HG03045 (cell line): Measurements from ENCODE around the gene STK38L.

Experiments used
- ATAC-seq: cut with Tn5 transposase; IDR thresholded peaks from one replicate; pipeline ENCODE4 v1.9.1; 2021; ENCODE audit warnings: mild to moderate bottlenecking, moderate library complexity; ENCODE audit not compliant: unreplicated experiment

Gene STK38L

DNA sequence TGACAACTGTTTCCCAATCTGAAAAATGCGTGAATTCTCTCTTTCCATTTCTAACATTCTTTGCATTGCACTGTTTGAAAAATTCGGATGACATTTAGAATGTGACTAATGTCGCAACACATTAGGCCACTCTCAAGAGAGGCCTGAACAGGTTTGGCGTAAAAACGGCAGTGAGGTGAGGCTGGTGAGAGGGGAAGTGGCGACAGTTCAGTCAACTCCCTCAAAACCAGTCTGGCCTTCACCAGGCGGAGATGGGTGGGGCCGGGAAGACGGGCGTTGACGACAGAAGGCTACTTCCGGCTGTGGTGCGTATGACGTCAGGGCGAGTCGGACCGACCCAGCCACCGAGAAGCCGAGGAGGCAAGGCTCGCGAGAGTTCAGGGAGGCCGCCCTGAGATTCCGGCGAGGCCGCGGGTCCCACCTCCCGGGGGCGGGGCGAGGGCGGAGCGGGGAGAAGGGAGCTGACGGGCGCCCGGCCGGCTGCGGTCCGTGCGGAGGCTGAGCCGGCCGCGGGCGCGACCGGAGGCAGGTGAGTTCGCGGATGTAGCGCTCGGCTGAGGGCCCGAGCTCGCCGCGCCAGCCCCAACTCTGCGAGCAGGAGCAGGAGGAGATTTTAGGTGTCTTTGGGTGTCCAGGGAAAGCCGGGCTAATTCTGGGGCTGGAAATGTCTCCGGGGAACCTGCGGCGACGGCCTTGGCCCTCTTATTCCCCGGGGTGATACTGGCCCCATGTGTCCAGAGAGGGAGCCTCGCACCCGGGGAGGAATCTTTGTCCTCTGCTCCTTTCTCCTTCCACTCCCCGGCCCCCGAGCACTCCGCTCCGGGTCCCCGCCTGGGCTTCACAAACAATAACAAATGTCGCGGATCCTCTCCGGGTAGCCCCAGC is at the start of gene STK38L:
TSS of gene STK38L (plus strand) at position 483 of the 885 bp plus-strand sequence. CDS start 53,435 bp downstream, outside the sequence.
- ATAC-seq = peak; percentile 93

DNA sequence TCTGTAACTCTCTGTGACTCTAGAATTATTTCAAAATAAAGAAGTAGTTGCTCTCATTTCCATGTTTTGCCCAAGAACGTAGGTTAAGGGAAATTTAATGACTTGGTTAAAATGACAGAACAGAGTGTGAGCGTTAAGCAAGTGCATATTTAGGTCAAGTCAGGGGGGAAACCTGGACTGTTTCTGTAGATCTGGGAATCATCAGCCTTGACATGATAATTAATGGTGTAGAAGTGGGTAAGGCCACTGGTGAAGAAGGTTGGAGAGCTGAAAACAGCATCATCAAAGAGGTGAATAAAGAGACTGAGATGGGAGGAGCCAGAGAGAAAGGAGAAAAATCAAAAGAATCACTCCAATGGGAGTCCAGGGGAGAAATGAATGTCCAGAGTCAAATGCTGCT is 49.4 kb upstream of the STK38L start:
- ATAC-seq = no peak

DNA sequence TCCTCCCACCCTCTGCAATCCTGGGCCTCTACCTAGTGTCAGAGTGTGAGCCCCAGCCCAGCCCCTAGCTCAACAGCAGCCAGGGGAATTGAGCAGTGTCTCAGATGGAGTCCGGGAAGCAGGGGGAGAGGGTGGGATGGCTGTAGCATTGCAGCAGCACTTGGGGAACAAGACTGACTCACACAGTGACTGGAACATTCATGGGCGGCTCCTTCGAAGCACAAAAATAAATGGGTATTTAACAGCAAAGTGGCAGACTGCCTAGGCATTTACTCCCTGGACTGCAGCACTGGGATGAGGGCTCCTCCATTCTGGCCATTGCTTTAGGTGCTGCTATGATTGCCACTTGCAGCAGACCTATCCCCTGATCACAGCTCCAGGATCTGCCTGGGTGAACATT is 46.0 kb upstream of the STK38L start:
- no peak for ATAC-seq

DNA sequence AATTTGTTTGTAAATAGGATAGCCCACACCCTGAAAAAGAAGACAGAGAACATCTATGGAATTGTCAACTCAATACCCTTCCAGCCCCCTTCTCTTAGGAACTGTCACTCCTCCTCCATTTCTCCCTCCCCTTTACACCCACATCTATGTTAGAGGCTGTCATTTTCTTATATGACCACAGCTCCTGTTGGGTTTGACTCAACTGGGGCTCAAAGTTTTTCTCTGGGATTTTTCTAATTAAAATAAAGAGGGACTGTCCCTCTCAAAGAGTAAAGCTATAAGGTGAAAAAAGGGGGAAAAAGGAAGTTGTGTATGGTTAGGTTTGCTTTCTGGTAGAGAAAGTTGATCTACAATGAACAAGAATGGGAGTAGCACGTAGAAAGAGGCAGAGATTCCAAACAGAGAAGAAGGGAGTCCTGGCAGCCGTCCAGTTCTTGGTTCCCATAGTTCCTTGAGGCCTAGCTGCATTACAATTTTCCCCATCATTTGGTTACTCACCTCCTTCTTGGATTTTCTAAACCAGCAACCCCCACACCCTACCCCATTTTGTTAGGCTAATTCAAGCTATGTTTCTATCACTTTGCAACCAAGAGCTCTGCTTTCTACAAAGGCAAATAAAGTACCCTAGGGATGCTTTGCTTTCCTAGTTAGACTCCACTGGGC is 44.3 kb upstream of the STK38L start:
- no peak for ATAC-seq

DNA sequence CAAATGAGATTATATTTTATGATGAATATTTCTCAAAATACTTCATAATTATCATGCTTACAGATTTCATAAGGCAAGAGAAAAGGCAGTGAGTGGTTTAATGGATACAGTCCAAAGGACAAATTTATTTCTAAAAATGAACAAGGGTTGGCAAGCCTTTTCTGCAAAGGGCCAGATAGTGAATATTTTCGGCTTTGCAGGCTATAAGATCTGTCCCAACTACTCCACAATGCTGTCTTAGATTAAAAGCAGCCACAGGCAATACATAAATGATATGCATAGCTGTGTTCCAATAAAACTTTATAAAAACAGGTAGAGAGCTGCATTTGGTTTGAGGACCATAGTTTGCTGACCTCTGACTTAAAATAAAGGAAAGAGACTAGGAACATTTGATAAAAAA is 42.9 kb upstream of the STK38L start:
- ATAC-seq = no peak

DNA sequence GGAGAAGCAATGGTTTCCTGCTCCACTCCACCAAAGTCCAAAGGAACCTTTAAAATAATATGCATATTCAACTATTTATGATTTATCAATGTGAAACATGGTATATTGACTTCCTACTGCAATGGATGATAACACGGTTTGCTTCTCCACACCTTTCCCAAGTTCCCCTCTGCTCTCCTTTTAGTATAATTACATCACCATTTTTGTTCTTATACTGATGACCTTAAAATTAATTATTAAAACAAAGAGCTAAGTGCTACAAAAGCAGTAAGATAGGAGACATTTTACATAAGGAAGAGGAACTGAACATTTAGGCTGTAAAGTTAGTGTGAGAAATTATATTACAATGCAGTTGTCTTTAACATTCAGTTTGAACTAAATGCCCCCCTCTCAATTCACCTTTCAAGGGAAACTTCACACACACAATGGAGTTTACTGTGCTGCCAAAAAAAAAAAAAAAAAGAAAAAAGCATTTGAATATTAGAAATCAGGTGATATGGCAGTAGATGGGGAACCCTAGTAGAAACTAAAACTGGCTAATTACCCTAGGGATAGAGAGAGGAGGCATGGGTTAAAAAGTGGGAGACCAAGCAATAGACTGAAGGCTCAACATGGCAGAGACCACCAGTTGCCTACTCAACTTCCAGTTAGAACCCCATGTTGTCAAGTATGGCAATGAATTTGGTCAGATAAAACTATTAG is 37.1 kb upstream of the STK38L start:
- ATAC-seq = no peak

DNA sequence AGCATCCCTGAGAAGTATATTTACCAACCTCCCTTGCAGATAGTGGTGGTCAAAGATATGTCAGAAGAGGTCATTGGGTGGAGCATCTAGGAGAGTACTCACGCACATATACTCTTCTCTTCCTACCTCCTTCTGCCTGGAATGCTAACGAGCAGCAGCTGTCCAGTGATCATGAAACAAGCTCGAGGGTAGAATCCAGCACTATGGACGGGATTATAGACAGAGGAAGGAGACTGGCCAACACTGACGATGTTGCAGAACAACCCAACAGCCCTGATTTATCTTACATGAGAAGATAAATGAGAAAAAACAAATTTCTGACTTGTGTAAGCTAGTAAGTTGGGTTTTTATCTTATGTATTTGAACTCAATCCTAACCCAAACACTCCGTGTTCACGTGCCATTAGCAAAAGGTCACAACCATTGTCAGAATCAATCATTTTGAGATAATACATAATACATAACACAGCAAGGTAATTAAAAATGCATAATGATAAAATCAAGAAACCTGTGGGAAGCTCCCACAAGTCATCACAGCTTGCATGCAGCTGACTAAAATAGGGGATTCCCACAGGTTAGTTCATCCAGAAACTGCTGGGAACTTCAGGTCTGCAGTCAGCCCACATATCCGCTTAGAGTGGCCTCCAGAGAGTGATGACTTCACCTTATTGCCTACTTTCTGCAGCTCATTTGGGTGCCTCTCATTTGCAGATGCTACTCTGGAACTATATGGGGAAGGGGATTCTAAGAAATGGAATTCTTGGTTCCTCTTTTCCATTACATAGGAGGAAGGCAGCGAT is 36.3 kb upstream of the STK38L start:
- ATAC-seq = peak; percentile 83

DNA sequence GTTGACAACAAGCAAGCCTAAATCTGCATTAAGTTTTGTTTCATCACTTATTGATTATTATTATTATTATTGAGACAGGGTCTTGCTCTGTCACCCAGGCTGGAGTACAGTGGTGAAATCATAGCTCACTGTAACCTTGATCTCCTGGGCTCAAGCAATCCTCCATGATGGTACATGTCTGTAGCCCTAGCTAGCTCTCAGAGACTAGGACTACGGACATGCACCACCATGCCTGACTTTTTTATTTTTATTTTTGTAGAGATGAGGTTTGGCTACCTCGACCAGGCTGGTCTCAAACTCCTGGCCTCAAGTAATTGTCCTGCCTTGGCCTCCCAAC is 35.7 kb upstream of the STK38L start:
- ATAC-seq = peak; percentile 16

DNA sequence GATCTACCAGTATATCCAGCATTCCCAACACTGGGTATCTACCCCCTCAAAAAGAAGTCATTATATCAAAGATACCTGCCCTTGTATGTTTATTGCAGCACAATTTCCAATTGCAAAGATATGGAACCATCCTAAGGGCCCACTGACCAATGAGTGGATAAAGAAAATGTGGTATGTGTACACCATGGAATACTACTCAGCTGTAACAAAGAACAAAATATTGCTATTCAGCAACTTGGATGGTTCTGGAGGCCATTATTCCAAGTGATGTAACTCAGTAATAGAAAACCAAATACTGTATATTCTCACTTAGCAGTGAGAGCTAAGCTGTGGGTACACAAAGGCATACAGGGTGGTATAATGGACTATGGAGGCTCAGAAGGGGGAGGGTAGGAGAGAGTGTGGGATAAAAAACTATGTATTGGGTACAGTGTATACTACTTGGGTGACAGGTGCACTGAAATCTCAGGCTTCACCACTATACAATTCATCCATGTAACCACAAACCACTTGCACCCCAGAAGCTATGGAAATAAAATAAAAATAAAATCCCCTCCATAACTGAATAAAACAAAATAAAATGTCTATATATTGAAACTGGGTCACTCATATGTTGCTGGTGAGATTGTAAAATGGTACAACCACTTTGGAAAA is 34.7 kb upstream of the STK38L start:
- ATAC-seq = no peak

DNA sequence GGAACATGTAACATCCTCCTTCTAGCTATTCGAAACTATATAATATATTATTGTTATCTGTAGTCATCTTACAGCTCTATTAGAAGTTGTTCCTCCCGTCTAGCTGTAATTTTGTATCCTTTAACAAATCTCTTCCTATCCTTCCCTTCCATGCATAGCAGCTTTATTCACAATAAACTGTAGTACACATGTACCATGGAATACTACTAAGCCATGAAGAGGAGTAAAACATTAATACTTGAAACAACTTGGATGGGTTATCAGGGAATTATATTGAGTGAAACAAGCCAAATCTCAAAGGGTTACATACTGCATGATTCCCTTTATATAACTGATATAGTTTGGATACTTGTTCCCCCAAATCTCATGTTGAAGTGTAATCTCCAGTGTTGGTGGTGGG is 33.9 kb upstream of the STK38L start:
- ATAC-seq = no peak

DNA sequence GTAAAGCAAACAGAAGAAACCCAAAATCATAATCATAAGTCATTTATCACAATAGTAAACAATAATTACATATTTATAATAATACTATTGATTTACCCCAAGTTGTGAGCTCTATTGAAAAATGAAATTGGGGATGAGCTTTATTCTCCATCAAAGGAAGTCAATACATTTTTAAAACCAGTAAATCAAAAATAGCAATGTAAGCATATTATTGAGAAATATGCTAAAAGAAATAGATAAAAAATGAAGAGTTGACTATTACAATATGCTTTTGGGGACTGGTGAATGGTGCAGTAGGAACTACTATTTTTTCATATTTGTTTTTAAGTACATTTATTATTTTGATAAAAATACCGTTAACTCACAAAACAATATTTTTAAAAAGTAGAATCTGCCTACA is 31.2 kb upstream of the STK38L start:
- ATAC-seq = no peak

DNA sequence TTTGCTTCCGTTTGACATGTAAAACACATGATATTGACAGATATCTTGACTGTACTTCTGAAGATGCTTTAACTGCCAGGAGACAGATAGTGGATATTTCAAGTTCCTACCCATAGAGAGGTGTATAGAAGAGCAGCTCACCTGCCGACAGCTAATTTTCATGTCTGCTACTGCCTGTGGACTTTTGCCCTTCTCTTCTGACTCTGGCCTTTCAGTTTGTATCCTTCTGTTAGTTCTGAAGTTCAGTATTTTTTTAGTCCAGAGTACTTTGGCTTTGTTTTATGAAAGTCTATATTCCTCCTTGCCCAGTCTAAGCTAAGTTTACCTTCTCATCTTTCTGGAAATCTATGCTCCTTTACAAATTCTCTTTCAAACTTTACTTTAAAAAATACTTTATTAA is 30.8 kb upstream of the STK38L start:
- no peak for ATAC-seq

DNA sequence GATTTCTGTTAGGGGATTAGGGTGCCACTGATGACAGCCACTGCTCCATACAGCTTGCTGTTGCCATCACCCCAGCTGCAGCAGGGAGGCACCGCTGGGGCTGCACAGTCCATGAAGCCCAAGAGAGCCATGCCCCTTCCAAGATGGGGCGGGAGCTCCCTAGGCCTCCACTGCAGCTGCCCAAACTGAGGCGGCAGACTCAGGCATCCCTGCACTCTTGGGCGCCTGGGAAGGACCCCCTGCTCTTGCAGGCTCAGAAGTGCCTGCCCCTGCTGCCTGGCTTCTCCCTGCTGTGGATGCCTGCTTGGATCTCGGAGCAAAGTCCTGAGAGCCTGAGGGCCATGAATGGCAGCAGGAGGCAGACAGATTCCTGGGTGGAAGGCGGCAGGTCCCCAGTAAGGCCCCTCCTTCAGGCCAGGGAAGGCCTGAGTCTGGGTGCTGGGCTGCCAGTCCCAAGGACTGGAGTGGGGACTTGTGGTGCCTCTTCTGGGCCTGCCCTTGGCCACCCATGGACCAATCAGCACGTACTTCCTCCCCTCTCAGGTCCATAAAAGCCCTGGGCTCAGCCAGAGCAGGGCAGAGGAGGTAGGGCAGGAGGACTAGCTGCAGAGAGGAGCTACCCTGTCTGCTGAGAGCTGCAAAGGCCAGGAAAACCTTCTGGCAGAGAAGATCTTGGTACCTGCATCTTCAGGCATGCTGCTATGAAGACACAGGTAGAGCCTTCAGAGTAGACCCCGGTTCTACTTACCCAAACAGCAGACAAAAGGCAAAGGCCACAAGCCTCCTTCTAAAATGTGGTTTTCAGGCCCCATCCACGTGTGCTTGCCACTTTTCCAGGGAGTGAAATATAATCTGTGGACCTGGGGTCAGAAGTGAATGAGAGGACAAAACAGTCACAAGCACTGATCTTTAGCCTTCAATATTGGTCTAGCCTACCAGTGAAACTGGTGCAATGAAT is 30.0 kb upstream of the STK38L start:
- ATAC-seq = no peak

DNA sequence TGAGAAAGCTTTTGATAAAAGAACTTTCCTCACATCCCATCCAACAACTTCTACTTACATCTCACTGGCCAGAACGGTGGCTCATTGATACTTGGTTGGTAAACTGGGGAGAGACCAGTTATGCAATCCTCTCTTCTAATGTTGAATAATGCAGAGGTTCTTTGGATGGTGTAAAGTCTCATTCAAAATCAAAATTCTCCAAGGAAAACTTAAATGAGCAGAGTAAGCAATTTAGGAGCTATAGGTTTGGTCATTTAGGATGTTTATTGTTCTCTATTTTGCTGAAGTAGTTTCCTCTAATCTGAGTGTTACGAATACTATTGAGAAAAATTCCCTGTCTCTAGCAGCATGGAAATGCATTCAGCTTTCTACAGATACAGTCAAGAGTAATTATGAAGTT is 26.5 kb upstream of the STK38L start:
- no peak for ATAC-seq

DNA sequence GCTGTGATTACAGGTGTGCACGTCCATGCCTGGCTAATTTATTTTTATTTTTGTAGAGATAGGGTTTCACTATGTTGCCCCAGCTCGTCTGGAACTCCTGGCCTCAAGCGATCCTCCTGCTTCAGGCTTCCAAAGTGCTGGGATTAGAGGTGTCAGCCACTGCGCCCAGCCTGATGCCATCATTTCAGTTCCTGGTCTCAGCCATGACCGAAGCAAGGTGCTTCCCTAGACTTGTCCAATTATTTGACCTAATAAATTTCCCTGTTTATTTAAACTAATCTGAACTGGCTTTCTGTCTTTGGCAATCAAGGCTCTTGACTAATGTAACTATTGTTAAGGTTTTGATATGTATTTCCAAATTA is 24.4 kb upstream of the STK38L start:
- no peak for ATAC-seq

DNA sequence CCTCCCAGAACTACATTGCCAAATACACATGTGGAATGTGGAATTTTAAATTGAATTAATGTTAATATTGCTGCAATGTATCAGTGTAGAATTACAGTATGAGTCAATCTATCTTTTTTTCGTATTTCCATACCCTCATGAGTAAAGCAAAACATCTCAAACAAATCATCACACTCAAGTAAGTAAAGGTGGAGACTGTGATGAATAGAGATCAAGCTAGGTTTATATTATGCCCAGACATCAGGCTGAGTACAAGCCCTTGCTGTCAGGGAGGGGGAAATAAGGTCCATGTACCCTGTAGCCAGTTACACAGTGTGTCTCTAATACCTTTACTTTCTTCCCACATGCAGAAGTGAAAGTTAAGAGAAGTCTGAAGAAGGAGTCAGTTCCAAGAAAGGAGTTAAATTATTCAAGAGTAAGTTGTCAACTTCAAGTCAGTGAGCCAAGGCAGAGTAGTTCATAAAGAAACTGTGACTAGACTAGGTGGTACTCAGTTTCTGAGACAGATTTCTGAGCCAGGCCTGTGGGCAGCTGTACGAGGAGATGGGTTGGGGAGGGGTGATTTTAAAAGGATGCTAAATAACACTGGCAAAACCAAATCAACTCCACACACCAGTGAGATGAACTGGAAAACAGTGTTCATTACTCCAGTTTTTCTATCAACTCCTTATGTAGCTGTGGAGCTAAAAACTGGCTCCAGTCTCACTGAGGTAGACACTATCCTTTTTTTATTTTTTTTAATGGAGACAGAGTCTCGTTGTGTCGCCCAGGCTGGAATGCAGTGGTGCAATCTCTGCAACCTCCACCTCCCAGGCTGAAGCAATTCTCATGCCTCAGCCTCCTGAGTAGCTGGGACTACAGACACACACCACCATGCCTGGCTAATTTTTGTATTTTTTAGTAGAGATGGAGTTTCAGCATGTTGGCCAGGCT is 23.8 kb upstream of the STK38L start:
- ATAC-seq = peak; percentile 47

DNA sequence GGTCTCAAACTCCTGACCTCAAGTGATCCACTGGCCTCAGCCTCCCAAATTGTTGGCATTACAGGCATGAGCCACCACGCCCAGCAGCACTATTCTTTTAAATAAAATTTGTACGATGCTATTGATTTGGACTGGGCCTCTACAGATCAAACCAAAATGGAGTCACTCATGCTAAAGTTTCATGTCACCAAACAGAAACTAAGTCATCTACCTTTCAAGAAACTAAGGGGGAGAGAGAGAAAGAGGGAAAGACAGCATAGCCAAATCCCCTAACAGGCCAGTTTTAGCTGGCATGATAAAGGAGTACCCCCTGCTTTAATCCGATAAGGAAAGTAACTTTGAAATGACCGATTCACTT is 23.1 kb upstream of the STK38L start:
- ATAC-seq = no peak

DNA sequence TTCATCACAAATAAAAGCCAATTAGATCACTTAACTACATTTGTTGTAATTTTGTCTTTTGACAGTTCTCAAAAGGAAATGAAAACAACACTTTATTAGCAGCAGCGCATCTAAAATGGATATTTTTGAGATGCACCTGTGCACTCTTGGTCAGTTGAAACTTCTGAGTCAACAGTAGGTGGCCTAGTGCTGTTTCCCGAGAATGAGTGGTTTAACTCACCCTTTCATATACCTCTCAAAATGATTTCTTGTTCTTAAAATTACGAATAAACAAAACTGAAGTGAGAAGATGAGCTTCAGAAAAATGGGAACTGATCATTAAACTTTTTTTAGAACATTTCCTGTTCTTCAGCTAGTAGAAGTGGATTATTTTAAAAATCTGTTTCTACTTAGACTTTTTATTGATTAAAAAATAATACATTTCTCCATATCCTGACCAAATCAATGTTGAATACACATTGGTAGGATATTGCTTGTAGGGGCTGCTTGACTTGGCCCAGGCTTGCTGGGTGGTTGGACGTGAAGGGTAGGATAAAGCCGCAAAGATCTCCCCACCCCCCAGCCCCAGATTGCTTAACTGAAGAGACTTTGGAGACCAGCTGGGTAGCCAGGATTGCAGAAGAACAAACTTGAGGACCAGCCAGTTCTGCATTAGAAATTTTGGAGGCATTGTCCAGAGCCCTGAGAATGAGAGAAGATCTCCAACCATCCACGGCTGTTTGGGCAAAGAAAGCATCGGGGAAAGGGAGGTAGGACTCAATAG is 22.3 kb upstream of the STK38L start:
- ATAC-seq = peak; percentile 75
